Left ventricle myocardium inferior (tissue), 1 donor: ENCODE results near the gene PACSIN1. TPM values are rescaled to one million over a fixed set of nuclear protein-coding genes. Genes with fewer than 3 reads are reported as not detected.
"Not testable (repeated sequence)": the region's sequence is repeated elsewhere in the genome, so short reads cannot be mapped to it uniquely, and the experiment has no call there.

Experiments
- DNase-seq: peaks from one replicate; pipeline ENCODE4 v3.0.0-alpha.2; 2020
- H3K27ac ChIP-seq: fragments of 200-600 bp; replicated peaks from 2 replicates; pipeline ENCODE4 v1.8.0; 2021
- H3K27me3 ChIP-seq: fragments of 200-600 bp; 2 replicates; pipeline ENCODE4 v1.8.0; 2021; ENCODE audit warnings: low read depth
- H3K36me3 ChIP-seq: fragments of 200-600 bp; 2 replicates; pipeline ENCODE4 v1.8.0; 2021
- H3K4me1 ChIP-seq: fragments of 200-600 bp; 2 replicates; pipeline ENCODE4 v1.8.0; 2021
- H3K4me3 ChIP-seq: fragments of 200-600 bp; 2 replicates; pipeline ENCODE4 v1.8.0; 2021; ENCODE audit warnings: mild to moderate bottlenecking, moderate library complexity
- H3K9me3 ChIP-seq: fragments of 200-600 bp; replicated peaks from 2 replicates; pipeline ENCODE4 v1.8.0; 2021
- intact Hi-C: fragments of 100-400 bp; cut with micrococcal nuclease; formaldehyde crosslinking; loops from one replicate; pipeline ENCODE4 v1.11.0; 2022
- total RNA-seq: library from RNA; stranded (reverse); fragmentation: NEBNext Ultra II Directional; extraction: Animal tissue kit (Norgen Biotek cat#: 25700); gene quantifications from one replicate; pipeline ENCODE4 v1.2.1, GENCODE V29; 2021
- TF ChIP-seq, protein P1 (sequence below): fragments of 200-600 bp; IDR thresholded peaks from 2 replicates; pipeline ENCODE4 v1.8.0; 2021; ENCODE audit warnings: antibody characterized with exemption, mild to moderate bottlenecking, borderline replicate concordance
- donor health status: DM: no; HTN: yes; CAD: no; lungs with severe emphysema.

The PACSIN1 gene
- total RNA-seq, 1 donor from 2014 or later: 15.2 TPM

DNA sequence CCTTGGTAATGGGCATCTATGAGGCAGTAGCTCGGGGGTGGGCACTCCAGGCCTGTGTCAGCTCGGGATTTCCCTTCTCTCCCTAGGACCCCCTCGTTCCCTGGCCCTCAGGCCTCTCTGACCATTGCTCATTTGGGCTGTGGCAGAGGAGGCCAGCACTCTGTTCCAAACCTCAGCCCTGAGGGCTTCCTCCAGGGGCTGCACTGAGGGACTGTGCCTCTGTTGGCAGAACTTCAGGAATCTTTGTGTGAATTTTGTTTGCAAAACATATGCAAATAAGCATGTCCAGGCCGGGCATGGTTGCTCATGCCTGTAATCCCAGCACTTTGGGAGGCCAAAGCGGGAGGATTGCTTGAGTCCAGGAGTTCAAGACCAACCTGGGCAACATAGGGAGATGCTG, 11.0 kb downstream of the PACSIN1 start:
- no peaks in the 10 kb centered on the region for H3K4me1 ChIP-seq
- no peaks in the 10 kb centered on the region for H3K36me3 ChIP-seq
- H3K4me3 ChIP-seq: no peak overlapping the region
- H3K27ac ChIP-seq: no peak overlapping the region
- peaks cover 9% of the 10 kb centered on the region for H3K9me3 ChIP-seq
- intact Hi-C loops: no loop called here
- H3K27me3 ChIP-seq: no peaks in the 10 kb centered on the region
- no peak for DNase-seq
- TF ChIP-seq, protein P1, sequence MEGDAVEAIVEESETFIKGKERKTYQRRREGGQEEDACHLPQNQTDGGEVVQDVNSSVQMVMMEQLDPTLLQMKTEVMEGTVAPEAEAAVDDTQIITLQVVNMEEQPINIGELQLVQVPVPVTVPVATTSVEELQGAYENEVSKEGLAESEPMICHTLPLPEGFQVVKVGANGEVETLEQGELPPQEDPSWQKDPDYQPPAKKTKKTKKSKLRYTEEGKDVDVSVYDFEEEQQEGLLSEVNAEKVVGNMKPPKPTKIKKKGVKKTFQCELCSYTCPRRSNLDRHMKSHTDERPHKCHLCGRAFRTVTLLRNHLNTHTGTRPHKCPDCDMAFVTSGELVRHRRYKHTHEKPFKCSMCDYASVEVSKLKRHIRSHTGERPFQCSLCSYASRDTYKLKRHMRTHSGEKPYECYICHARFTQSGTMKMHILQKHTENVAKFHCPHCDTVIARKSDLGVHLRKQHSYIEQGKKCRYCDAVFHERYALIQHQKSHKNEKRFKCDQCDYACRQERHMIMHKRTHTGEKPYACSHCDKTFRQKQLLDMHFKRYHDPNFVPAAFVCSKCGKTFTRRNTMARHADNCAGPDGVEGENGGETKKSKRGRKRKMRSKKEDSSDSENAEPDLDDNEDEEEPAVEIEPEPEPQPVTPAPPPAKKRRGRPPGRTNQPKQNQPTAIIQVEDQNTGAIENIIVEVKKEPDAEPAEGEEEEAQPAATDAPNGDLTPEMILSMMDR: no peak

DNA sequence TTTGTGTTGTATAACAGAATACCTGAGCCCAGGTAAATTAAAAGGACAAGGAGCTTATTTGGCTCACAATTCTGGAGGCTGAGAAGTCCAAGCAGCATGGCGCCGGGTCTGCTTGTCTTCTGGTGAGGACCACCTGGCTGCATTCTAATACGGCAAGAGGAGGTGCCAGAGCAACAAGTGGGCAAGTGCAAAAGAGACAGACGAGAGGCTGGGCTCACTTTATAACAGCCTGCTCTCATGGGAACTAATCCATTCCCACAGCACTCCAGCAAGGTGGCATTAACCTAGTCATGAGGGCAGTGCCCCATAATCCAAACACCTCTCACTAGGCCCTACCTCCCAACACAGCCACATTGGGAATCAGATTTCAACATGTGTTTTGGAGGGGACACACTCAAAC, 12.9 kb downstream of the PACSIN1 start:
- Histone ChIP-seq H3K27ac (no peak overlapping the region), H3K4me3 (no peak overlapping the region), H3K36me3 (no peaks in the 10 kb centered on the region), H3K4me1 (no peaks in the 10 kb centered on the region), H3K9me3 (peaks cover 6% of the 10 kb centered on the region), H3K27me3 (no peaks in the 10 kb centered on the region)
- TF ChIP-seq, protein P1: no peak
- intact Hi-C loops: no loop called here
- DNase-seq: no peak

DNA sequence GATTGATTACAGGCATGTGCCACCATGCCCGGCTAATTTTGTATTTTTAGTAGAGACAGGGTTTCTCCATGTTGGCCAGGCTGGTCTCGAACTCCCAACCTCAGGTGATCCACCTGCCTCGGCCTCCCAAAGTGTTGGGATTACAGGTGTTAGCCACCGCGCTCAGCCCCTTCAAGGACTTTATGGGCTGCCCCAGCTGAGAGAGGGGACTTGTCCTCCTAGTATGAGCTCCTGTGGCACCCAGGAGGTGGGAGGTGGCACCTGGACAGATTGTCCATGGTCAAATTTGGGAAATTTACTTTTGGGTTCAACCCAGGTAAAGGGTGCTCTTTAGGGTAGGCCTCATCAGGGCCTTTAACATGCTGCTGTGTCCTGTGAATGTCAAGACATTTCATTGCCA, 17.9 kb downstream of the PACSIN1 start:
- H3K27me3 ChIP-seq, H3K36me3 ChIP-seq, H3K4me1 ChIP-seq, H3K27ac ChIP-seq, H3K4me3 ChIP-seq, intact Hi-C loops, DNase-seq, H3K9me3 ChIP-seq: not testable (repeated sequence)

DNA sequence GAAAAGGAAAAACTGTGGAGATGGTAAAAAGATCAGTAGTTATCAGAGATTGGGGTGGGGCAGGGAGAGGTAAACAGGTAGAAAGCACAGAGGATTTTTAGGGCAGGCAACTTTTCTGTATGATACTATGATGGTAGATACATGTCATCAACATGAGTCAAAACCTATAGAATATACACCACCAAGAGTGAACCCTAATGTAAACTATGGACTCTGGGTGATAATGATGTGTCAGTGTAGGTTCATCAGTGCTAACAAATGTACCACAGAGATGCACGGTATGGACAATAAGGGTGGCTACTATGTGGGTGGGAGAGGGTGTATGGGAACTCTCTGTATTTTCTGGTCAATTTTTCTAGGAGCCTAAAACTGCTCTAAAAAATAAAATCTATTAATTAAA, 18.5 kb downstream of the PACSIN1 start:
- no peaks in the 10 kb centered on the region for H3K36me3 ChIP-seq
- H3K27me3 ChIP-seq: no peaks in the 10 kb centered on the region
- no peaks in the 10 kb centered on the region for H3K4me1 ChIP-seq
- intact Hi-C loops: no loop called here
- TF ChIP-seq, protein P1: no peak
- H3K4me3 ChIP-seq: no peak overlapping the region
- H3K9me3 ChIP-seq: no peaks in the 10 kb centered on the region
- no peak for DNase-seq
- H3K27ac ChIP-seq: no peak overlapping the region

DNA sequence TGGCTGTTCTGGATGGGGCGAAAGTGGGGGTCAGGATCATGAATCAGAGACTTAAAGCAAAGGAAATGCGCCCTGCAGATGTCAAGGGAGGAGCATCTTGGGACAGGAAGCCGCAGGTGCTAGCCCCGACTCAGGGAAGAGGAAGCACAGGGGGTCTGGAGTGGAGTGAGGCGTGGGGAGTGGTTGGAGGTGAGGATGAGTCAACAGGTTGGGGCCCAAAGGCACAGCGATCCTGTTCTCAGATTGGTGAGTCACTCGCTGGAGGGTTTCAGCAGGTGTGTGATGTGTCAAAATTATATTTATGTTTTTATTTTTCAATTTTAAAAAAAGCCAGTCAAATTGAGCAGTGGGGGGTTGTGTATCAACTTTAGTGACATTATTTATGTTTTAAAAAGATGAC, 19.0 kb downstream of the PACSIN1 start:
- Histone ChIP-seq H3K27ac (no peak overlapping the region), H3K4me1 (no peaks in the 10 kb centered on the region), H3K36me3 (no peaks in the 10 kb centered on the region), H3K27me3 (no peaks in the 10 kb centered on the region), H3K4me3 (no peak overlapping the region), H3K9me3 (no peaks in the 10 kb centered on the region)
- no peak for DNase-seq
- intact Hi-C loops: no loop called here
- TF ChIP-seq, protein P1: no peak

DNA sequence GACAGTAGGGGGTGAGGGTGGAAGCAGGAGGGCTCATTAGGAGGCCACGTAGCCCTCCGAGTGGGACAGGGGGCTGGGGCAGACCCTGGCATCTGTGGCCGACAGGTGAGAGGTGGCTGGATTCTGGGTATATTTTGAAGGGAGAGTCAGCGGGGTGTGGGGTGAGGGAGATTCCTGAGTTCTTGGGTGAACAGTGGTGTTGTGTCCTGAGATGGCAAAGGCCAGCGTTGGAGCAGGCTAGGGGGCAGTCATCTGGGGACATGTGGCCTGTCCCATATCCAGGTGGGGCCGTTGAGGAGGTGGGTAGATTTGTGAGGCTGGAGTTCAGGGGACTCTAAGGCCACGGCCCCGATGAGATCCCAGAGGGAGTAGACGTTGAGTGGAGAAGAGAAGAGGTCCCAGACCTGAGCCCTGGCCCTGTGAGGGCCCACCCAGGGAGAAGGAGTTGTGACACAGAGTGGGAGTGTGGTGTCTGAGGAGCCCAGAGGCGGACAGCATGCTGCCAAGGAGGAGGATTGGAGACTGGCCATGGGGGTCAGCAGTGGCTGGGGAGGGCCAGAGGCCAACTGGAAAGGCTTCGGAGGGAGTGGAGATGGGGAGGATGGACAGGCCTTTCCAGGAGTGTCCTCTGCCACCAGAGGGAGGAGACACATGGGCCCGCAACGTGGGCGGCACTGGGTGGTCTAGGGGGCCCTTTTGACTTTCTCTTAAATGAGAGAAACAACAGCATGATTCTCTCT, 19.6 kb downstream of the PACSIN1 start:
- TF ChIP-seq, protein P1: no peak
- no peaks in the 10 kb centered on the region for H3K9me3 ChIP-seq
- H3K27ac ChIP-seq: no peak overlapping the region
- no peak overlapping the region for H3K4me3 ChIP-seq
- no peaks in the 10 kb centered on the region for H3K4me1 ChIP-seq
- intact Hi-C loops: no loop called here
- no peaks in the 10 kb centered on the region for H3K27me3 ChIP-seq
- DNase-seq: no peak
- no peaks in the 10 kb centered on the region for H3K36me3 ChIP-seq
